Endometrial microvascular endothelial cells (primary cell): ENCODE data around the gene CXCL8. TPM values are rescaled to one million over a fixed set of nuclear protein-coding genes. Genes with fewer than 3 reads are reported as not detected.
"Not testable (repeated sequence)": the region's sequence is repeated elsewhere in the genome, so short reads cannot be mapped to it uniquely, and the experiment has no call there.

Experiments
- in situ Hi-C: cut with HindIII; loops from 2 replicates; pipeline ENCODE4 v1.10.0; 2017; ENCODE audit warnings: low sequenced_read_pairs, low pct_unique_long_range_greater_than_20kb; ENCODE audit errors: inconsistent ontology term
- total RNA-seq: library from RNA; depleted of rRNA; stranded (reverse); fragments of >200 nt; gene quantifications from one replicate; pipeline ENCODE4 v1.2.3, GENCODE V29; 2015; ENCODE audit errors: inconsistent ontology term

Gene CXCL8
- total RNA-seq, 1 donor from 2014 or later = 422 TPM

- in situ Hi-C loops = not testable (repeated sequence)
Measured at GRCh38 chr4:73774406-73774805, 34.0 kb downstream of the CXCL8 start.

- in situ Hi-C loops = no loop called here
Measured at GRCh38 chr4:73776321-73776729, 36.0 kb downstream of the CXCL8 start.

DNA sequence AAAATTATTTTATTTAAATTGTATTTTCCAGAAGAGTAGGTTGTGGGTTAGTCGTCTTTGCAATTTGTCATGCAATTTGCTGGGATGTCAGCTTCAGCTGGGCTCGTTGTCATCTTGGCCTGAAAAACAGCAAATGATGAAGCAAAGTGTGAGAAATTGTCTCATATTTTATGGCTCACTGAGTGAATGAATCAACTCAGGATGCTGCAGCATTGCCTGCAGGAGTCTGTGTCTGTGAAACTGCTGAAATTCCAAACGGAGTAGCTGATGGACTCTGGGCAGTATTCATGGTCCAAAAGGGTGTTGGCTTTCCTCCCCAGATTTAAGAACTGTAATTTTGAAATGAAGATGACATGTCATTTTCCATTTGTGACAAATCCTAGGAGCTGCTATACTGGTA lies 37.2 kb downstream of the CXCL8 start:
- in situ Hi-C loops = no loop called here

DNA sequence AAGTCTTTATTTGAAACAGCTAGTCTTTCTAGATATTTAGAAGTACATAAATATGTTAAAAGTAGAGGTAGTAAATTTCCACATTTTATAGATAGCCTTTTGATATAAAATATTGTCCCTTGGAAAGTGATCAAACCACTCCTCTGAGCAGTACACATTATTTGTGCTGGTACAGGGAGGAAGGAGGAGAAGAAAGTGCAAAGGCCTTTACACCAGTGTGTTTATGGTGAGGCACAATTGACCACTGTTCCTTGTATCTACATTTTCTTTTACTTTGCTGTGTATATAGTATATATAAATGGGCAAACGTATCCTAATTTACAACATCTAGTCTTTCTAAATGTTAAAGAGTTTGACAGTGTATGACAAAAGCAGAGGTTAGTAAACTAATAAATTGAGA lies 39.9 kb downstream of the CXCL8 start:
- in situ Hi-C loops = no loop called here

DNA sequence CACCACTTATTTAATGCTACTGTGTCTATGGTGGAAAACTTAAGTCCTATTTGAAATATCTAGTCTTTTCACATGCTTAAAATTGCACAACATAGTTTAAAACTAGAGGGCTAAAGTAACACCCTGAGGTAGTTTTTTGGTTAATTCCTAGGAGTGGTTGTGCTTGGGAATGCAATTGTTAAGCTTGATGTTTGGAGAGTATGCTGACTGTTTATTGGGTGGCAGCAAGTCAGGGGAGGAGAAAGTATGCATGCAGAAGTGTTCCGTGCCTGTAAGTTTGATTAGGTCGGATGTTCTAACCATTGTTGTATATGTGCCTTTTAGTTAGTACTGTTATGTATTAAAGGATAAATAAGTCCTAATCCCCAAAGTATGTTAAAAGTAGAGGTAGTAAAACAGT lies 40.5 kb downstream of the CXCL8 start:
- in situ Hi-C loops = no loop called here

GRCh38 chr4:73788411-73788810 lies 48.0 kb downstream of the CXCL8 start:
- in situ Hi-C loops = no loop called here

Other genes starting within 250 kb of the CXCL8 start
- gene RASSF6, start 120.1 kb upstream of the CXCL8 start, total RNA-seq = not detected
- 40.2 TPM for gene CXCL6, start 96.1 kb downstream of the CXCL8 start, total RNA-seq
- 0.65 TPM for gene PF4V1, start 112.7 kb downstream of the CXCL8 start, total RNA-seq
- 393 TPM for gene CXCL1, start 128.8 kb downstream of the CXCL8 start, total RNA-seq
- not detected for gene PF4, start 241.5 kb downstream of the CXCL8 start, total RNA-seq
- not detected for gene PPBP, start 247.6 kb downstream of the CXCL8 start, total RNA-seq